Left renal pelvis (tissue), 4 donors: ENCODE data around the gene PKLR. TPM values are rescaled to one million over a fixed set of nuclear protein-coding genes. Genes with fewer than 3 reads are reported as not detected.
"Not testable (repeated sequence)": the region's sequence is repeated elsewhere in the genome, so short reads cannot be mapped to it uniquely, and the experiment has no call there.

Experiments used
- DNase-seq, 4 donors: peaks; one replicate each; pipeline ENCODE4 v3.0.0-alpha.2; 2013; ENCODE audit warnings: low read depth in 4 of 4, low spot score in 3 of 4
- polyA plus RNA-seq, 4 donors: library from polyadenylated mRNA; unstranded; fragments of 120-200 nt; gene quantifications; one replicate each; pipeline ENCODE4 v1.2.1, GENCODE V29; 2013; ENCODE audit not compliant: insufficient read length in 4 of 4

Gene PKLR
- polyA plus RNA-seq: 1 to 10 TPM in 3 of 4 donors, under 1 TPM in 1; 0.53 to 8.7 (median 5.7) TPM

DNA sequence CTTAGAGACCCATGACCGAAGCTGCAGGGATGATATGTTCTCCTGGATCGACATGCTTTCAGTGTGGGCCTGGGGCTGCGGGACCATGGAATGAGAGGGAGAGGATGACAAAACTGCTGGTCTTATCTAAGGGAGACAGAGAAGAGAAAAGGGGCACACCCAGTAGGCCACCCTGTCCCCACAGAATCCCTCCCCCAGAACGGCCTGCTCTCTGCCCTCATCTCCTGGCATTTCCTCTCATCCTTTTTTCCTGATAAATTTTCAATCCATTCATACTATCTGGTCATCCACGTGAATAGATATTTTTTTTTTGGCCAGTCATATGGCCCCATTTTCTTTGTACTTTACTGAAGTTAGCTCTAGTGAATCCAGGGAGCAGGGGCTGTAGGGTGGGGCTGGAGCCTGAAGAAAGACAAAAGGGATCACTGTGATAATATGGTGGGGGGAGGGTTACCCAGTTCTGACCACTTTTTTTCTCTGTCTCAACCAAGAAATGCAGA is at the start of gene PKLR:
Gene PKLR (minus strand): TSS at position 97 of the 500 bp plus-strand sequence. CDS start 43 bp downstream, at position 54.
- no peak for DNase-seq

DNA sequence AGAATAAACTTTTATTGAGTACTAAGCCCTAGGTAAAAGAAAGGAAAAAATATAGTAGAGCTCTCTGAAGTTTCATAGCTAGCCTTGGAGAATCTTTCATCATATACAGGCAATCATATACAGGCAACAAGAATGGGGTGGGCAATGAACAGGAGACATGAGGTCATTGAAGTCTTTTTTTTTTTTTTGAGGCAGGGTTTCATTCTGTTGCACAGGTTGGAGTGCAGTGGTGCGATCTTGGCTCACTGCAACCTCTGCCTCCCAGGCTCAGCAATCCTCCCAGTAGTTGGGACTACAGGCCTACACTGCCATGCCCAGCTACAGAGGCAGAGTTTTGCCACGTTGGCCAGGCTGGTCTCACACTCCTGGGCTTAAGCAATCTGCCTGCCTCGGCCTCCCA is 41.6 kb upstream of the PKLR start:
- no peak for DNase-seq

DNA sequence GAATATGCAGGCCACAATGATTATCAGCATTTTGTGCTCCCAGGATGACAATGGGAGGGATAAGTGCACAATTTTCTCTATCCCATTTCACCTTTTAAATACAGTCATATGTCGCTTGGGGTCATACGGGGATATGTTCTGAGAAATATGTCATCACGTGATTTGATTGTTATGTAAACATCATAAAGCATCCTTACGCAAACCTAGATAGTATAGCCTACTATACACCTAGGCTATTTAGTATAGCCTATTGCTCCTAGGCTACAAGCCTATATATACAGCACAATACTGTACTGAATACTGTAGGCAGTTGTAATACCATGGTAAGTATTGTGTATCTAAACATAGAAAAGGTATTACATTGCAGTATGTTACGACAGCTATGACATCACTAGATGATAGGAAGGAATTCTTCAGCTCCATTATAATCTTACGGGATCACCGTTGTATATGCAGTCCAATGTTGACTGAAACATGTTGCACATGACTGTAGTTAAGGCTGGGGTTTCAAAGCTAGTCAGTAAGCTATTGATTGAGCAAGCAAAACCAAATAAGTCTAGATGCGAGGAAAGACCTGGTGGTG is 38.4 kb upstream of the PKLR start:
- DNase-seq: no peak

DNA sequence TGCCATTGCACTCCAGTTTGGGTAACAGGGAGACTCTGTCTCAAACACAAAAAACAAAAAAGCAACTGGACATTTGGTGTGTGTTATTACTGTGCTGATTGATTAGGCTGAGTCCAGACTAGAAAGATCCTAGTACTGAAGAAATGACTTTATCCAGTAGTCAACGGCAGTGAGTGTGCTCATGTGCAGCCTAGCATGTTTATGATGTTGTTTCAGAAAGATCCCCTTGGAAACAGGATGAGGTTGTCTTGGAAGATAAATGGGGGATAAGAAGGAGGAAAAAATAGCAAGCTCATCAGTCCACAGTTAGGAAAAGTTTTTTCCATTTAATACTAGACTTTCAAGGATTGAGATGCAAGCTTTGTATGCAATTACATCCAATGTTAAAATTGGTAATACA is 33.7 kb upstream of the PKLR start:
- no peak for DNase-seq

DNA sequence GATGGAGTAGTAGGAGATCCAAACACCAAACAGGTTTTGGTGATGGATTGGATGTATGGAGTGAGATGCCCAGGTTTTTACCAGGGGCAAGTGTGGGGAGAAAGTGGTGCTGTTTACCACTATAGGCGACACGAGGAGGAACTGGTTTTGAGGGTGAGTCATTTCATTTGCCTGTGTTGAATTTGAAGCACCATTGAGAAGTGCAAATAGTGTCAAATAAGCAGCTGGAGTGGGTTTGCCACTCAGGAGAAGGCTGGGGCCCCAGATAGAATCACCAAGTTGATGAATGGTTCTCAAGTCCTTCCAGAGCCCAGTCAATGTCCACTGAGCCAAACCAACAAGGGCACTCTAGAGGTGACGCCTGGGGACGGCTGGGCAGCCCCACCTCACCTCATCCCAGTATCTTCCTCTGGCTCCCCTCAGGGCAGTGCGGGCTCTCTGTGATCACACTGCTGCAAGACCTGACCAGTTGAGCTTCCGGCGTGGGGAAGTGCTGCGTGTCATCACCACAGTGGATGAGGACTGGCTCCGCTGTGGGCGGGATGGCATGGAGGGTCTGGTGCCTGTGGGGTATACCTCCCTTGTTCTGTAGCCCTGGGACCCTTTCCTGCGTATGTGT is 28.9 kb upstream of the PKLR start:
- no peak for DNase-seq

DNA sequence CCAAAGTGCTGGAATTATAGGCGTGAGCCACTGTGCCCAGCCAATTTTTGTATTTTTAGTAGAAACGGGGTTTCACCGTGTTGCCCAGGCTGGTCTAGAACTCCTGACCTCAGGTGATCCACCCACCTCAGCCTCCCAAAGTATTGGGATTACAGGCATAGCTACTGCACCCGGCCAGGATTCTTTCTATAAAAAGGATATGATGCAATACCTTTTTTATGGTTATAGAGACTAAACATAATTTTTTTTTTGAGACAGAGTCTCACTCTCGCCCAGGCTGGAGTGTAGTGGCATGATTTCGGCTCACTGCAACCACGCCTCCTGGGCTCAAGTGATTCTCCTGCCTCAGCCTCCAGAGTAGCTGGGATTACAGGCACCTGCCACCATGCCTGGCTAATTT is 27.6 kb upstream of the PKLR start:
- not testable (repeated sequence) for DNase-seq

DNA sequence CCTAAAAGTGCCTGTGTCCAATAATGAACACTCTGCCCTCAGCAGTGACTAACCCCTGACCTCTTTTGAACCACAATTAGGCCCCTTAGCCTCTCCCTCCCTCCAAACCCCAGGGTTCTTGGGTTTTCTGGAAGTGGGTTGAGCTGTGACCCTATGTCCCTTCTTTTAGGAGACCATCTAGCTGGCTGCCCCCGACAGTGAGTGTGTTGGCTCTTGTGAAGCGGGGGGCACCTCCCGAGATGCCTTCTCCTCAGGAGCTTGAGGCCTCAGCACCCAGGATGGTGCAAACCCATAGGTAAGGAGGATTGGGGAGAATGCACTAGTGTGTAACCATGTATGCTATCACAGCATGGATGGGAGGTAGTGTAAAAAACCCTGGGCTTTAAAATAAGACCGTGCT is 26.7 kb upstream of the PKLR start:
- no peak for DNase-seq

DNA sequence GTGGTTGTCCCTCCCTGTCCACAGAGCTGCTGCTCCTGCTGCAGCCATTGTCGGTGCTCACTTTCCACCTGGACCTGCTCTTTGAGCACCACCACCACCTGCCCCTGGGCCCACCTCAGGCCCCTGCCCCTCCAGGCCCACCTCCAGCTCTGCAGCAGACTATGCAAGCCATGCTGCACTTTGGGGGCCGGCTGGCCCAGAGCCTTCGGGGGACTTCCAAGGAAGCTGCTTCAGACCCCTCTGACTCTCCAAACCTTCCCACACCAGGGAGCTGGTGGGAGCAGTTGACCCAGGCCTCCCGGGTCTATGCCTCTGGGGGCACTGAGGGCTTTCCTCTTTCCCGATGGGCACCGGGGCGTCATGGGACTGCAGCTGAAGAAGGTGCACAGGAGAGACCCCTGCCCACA is 25.4 kb upstream of the PKLR start:
- DNase-seq: no peak

DNA sequence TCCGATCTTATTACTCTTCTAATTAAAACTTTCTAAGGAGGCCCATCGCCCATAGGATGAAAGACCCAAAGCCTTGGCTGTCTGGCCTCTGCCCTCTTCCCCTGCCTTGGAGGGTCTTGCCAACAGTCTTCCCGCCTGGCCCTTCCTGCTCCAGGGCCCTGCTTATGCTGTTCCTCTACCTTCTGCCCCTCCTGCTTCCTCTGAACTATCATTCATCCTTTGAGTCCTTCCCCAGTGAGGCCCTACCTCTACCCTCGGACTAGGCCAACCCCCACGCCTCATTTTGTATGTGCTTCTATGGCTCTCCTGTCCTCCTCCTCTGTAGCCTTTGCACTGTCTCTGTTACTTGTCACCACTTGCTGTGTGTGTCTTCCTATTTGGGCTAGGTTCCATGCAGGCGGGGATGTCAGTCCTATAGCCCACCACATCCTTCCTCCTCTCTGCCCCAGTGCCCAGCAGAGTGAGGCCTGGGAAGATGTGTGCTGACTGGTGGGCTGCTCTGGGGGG is 24.8 kb upstream of the PKLR start:
- DNase-seq: no peak

DNA sequence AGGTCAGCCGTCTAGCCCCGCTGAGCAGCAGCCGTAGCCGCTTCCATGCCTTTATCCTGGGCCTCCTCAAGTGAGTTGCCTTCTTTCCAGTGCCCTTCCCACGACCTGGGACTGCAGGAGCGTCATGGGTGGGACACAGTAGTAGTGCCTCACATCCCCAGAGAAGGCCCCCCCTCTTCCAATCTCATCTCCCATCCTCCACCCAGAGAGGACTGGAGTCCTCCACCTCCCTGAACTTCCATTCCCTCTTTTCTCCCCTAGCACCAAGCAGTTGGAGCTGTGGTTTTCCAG is 24.3 kb upstream of the PKLR start:
- DNase-seq: no peak

DNA sequence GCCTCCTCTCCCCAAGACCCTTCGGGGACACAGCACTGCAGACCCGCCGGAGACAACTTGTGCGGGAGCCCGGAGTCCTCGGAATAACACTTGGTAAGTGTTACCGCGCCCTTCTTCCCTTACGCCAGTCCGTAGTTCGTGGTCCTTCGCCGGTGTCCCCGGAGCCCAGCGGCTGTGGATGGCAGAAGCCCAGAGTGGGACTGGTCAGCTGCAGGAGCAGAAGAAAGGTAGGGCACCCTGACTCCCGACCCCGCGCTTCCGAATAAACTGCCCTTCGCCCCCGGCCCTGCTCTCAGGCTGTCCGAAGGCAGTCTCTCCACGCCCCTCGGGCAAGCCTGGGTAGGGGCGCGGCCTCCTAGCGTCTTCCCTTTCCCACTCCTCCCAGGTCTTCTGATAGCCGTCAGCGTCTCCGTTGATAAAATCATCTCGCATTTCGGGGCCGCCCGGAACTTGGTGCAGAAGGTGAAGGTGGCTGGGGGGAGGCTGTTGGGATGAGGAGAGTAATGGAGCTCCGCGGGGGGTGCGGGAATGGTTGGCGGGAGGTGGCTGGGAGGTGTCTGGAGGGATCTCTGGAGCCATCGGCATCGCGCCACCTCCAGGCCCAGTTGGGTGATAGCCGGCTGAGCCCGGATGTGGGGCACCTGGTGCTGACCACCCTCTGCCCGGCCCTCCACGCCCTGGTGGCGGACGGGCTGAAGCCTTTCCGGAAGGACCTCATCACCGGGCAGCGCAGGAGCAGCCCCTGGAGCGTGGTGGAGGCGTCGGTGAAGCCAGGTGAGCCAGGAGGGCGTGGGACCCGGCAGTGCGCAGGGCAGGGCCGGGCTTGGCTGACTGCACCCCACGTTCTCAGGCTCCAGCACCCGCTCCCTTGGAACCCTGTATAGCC is 23.7 kb upstream of the PKLR start:
- DNase-seq: no peak

DNA sequence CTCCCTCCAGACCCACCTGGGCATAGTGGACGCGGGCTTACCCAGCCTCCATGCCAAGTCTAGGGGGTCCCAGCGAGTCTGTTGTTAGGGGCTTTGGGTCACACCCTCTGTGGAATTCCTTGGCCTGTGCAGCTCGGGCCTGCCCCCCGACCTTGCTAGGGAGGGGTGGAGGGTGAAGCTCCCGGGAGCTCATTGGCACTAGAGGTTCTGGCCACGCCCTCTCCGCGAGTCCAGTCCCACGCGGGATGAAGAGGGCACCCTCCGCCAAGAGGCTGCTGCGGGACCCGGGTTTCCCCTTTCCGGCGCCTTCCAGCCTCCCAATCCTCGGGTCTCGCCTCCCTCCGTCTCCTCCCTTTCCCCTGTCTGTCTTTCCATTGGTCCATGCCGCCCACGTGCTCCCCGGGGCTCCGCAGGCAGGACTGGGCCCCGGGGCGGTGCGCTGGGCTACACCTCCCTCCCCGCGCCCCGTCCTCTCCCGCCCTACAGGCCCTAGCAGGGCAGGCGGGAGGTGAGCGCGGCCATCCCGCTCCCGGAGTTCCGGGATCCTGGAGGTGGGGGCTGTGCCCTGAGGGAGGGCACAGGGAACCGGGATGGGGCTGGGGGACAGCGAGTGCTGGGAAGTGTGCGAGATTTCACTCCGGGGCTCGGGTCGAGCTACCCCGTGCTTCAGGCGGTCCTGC is 22.9 kb upstream of the PKLR start:
- peak; percentile 83 to 89 (median 84) for DNase-seq

DNA sequence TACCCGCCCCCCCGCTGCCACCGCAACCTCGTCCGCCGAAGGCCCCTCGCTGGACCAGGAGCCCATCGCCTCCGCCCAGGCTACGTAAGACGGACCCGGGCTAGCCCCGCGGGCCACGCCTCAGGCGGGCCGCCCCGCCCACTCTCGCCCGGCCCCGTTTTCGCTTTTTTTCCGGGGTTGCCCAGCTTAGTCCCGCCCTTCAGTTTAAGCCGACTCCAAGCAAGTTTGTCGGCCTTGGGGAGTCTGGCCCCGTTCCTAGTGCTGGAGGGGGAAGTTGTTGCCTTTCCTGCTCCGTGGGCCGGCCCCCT is 22.4 kb upstream of the PKLR start:
- peak; percentile 74 to 79 (median 78) for DNase-seq

DNA sequence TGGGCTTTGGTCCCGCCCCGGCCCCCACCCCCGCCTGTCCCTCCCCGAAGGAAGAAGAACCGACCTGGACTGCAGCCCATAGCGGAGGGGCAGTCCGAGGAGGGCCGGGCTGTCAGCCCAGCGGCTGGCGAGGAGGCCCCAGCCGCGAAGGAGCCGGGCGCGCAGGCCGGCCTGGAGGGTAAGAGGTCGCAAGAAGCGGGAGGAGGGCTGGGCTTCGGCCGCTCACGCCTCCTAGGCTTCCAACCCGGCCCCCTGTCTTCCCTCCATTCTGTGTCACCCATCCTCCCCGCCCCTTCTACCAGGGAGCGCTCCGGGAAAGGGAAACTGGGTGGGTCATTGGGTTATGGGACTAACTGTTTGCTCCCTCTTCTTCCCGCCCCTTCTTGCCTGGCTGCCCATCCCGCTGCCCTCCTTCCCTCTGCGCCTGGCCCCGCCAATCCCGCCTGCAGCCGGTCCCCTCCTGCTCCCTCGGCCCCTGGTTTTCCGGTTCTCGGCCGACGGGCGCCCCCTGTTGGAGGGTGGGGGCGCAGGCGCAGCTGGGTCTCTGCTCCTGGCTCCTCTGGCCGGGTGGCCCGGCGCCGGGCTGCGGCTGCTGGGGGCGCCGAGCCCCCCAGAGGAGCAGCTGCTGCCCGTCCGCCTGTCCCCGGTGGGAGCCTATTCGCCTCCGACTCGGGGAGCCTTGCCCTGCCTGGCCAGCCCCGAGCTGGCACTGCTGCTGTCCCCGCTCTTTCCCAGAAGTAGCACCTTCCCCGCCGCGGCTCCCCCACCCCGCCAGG is 21.9 kb upstream of the PKLR start:
- DNase-seq: peak; percentile 74 to 79 (median 77)

DNA sequence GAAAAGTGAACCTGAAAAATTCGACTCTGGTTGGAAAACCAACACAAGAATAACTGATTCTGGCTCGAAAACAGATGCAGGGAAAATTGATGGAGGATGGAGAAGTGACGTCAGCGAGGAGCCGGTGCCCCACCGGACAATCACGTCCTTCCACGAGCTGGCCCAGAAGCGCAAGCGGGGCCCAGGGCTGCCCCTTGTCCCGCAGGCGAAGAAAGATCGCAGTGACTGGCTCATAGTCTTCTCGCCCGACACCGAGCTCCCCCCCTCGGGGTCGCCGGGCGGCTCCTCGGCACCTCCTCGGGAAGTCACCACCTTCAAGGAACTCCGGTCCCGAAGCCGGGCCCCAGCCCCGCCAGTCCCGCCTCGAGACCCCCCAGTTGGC is 21.3 kb upstream of the PKLR start:
- no peak for DNase-seq

DNA sequence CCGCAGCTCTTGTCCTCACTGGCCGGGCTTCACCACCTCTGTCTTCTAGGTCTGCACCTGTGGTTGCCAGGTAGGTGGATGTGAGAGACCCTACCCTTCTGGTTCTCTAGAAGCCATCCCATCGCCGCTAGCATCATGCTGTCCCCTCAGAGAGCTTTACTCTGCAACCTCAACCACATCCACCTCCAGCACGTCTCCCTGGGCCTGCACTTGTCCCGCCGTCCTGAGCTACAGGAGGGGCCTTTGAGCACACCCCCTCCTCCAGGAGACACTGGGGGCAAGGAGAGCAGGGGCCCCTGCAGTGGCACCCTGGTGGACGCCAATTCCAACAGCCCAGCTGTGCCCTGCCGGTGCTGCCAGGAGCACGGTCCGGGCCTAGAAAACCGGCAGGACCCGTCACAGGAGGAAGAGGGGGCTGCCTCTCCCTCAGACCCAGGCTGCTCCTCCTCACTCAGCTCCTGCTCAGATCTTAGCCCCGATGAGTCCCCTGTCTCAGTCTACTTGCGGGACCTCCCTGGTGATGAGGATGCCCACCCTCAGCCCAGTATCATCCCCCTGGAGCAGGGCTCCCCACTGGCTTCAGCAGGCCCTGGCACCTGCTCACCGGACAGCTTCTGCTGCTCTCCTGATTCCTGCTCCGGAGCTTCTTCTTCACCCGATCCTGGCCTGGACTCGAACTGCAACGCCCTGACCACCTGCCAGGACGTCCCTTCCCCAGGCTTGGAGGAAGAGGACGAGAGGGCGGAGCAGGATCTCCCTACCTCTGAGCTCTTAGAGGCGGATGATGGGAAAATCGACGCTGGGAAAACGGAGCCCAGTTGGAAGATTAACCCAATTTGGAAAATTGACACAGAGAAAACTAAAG is 20.6 kb upstream of the PKLR start:
- DNase-seq: no peak

DNA sequence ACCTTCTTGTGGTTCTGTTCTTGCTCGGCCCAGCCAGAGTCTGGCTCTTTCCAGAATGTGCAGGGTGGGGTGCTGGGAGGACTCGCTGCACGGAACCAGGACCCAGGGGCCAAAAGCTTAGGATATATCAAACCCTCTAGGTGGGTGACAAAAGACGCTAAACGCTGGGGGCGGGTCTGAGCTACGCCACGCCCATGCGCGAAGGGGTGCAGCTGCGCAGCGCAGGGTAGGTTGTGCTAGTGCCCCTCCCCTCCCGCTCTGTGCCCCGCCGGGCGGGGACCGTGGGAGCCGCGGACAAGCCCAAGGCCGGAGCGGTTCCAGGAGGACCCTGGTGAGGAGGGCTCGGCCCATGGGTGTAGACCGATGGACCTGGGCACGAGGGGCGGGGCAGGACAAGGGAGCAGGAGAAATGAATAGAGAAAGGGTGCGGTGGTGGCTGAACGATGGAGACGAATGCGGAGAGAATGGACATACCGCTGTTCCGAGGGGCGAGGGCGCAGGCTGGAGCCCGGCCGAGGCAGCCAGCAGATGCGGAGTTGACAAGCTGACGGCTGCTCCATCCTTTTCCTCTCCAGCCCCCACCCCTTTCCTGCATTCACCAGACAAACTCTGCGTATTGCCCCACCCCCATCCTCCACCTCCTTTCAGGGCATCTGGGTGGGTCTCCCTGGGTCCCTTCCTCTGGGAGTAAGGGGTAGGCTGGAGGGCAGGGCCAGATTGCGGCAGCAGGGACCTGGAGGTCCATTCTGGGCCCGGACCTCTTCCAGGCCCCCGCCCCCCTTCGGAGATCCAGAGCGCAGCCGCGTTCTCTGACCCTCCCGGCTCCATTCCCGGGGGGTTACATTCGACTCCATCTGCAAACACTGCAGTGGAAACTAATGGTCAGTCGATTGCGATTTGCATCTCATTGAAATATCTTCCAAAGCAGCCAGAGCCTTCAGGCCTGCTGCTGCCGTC is 19.7 kb upstream of the PKLR start, which contains the start of gene RUSC1:
Gene RUSC1 (plus strand): TSS at position 234 of the 957 bp plus-strand sequence. CDS start 880 bp downstream, outside the sequence.
- DNase-seq: no peak

DNA sequence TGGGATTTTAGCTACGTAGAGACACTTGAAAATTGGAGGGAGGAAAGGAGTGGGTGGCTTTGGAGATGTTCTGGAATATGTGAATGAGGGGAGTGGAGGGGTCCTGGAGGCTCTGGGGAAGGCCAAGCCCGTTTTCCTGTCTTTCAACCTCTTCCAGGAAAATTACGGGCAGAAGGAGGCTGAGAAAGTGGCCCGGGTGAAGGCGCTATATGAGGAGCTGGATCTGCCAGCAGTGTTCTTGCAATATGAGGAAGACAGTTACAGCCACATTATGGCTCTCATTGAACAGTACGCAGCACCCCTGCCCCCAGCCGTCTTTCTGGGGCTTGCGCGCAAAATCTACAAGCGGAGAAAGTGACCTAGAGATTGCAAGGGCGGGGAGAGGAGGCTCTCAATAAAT is 19.0 kb upstream of the PKLR start:
- DNase-seq: no peak
